GM18951 (cell line): ENCODE measurements around the gene EFS.
"Not testable (repeated sequence)": the region's sequence is repeated elsewhere in the genome, so short reads cannot be mapped to it uniquely, and the experiment has no call there.

Source experiments
- POLR2A ChIP-seq: IDR thresholded peaks from 4 replicates; pipeline ENCODE4 v1.6.1; 2011; ENCODE audit warnings: mild to moderate bottlenecking; ENCODE audit not compliant: insufficient read length, insufficient read depth; ENCODE audit errors: extremely low read depth
- in situ Hi-C: fragments of 300-500 bp; cut with MboI; formaldehyde crosslinking; loops from one replicate; pipeline ENCODE4 v1.12.0; 2022; ENCODE audit warnings: low sequenced_read_pairs, mixed read lengths, inconsistent platforms; ENCODE audit not compliant: unreplicated experiment

Gene EFS

DNA sequence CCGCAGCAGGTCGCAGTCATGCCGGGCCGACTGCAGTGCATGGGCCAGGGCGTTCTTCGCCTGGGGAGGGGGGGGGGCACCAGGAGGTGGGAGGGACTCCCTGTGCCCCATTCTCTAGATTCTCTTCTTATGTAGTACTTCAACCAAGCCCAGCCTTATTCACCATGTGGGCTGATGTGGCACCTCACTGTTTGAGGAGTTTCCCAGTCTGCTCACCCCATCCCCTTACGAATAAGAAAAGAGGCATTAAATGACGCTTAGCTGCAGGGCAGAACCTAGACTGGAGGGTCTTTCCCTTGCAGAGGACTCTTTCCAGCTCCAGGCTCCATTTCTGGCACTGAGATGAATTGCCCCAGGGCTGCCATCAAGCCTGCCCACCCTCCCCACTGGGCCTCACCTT, 24.0 kb upstream of the EFS start:
- in situ Hi-C loops = no loop called here
- no peak for TF ChIP-seq POLR2A

GRCh38 chr14:23387916-23388882, 23.2 kb upstream of the EFS start:
- no peak for TF ChIP-seq POLR2A
- in situ Hi-C loops = no loop called here

GRCh38 chr14:23386999-23387398, 22.0 kb upstream of the EFS start:
- in situ Hi-C loops = no loop called here
- TF ChIP-seq POLR2A = no peak

DNA sequence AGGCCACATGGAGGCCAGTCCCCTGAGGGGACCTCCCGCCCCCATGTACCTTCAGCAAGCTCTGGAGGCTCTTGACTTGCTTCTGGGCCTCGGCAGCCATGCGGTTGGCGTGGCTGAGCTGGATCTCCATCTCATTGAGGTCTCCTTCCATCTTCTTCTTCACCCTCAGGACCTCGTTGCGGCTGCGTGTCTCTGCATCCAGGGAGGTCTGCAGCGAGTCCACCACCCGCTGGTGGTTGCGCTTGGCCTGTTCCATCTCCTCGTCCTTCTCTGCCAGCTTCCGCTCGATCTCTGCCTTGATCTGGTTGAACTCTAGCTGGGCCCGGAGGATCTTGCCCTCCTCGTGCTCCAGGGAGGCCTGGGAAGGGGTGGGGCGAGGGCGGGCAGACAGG, 21.3 kb upstream of the EFS start:
- in situ Hi-C loops = not testable (repeated sequence)

- no peak for TF ChIP-seq POLR2A
- in situ Hi-C loops = no loop called here
These were observed 20.8 kb upstream of the EFS start for GRCh38 chr14:23385642-23386265.

DNA sequence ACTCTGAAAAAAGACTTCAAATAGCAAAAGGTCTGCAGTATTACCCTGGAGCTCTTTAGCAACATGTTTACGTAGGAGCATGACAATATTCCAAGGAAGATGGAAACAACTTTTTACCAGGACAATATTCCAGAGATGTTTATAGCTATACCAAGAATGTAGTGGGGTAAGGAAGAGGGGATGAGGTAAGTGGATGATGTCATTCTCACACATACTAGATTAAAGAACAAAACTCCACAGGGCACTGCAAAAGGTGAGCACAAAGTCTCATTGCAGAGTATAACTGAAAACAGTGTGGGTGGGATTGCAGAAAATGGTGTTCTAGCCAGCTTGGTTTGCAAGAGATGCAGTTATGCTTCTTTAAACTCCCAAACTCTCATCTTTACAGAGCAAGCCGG, 20.3 kb upstream of the EFS start:
- no peak for TF ChIP-seq POLR2A
- in situ Hi-C loops = no loop called here

- in situ Hi-C loops = no loop called here
- TF ChIP-seq POLR2A = no peak
These were observed 19.6 kb upstream of the EFS start for GRCh38 chr14:23384364-23385080.

DNA sequence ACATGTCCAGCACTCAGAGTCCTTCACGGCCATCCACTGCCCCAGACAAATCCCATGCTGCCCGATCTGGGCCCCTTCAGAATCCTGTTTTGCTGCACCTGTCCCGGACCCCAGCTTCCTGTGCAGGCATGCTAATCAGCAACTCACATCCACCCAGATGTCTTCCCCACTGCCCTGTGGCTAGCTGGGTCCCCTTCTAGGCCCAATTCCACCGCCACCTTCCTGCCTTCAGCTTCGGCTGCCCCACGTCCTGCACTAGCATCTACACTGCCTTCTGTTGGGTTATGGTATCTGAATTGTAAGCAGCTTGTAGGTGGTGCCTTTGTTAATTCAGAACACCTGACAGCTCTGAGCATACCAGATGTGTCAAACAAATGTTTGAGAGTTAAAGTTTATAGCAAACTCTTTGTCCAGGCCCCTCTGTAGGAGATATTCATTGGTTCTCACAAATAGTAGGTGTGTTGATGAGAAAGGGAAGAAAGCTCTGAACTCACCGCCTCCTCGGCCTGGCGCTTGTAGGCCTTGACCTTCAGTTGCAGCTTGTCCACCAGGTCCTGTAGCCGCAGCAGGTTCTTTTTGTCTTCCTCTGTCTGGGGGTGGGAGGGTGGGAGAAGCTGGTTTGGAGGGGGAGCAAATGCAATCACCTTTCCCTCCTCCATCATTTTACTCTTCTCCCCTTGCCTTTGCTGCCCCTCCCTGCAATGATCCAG, 17.9 kb upstream of the EFS start:
- in situ Hi-C loops = no loop called here
- TF ChIP-seq POLR2A = no peak

GRCh38 chr14:23382276-23382675, 17.3 kb upstream of the EFS start:
- in situ Hi-C loops = no loop called here
- TF ChIP-seq POLR2A = no peak

GRCh38 chr14:23381871-23382270, 16.9 kb upstream of the EFS start:
- in situ Hi-C loops = no loop called here

DNA sequence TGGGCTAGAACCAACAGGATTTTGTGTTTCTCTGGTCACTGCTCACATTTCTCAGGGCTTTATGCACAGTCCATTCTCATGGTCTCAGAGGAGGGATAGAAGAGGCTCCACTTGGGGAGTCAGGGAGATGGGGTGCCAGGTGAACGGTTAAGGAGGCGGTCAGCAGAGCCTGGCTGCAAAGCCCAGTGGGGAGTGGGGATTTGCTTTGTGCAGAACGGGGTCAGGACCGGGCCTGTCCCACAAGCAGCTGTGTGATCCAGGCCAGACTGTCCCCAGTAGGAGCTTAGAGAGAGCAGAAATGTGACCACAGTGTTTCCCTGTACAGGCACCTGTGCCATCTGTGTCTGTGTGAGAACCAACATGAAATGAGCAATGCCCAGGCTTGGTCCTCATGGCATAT, 16.0 kb upstream of the EFS start:
- TF ChIP-seq POLR2A = no peak
- in situ Hi-C loops = no loop called here

More at GRCh38 chr14:23381871-23382270, 16.9 kb upstream of the EFS start:
- no peak for TF ChIP-seq POLR2A

GRCh38 chr14:23380197-23380914, 15.4 kb upstream of the EFS start:
- no peak for TF ChIP-seq POLR2A
- in situ Hi-C loops = no loop called here
